Aorta (tissue), 5 donors: Measurements from ENCODE around the gene MRFAP1L1. TPM values are rescaled to one million over a fixed set of nuclear protein-coding genes. Genes with fewer than 3 reads are reported as not detected.

Experiments
- ATAC-seq: fragments of 200-7000 bp; cut with Tn5 transposase; one replicate; pipeline ENCODE4 v1.9.1; 2022; ENCODE audit warnings: moderate library complexity; ENCODE audit not compliant: low FRiP score
- DNase-seq, 2 donors: peaks; one replicate each; pipeline ENCODE4 v3.0.0-alpha.2; 2020
- H3K27ac ChIP-seq, 2 donors: one replicate each; pipeline ENCODE4 v1.5.1; 2013; ENCODE audit warnings: low read length in 2 of 2, mild to moderate bottlenecking in 2 of 2, moderate library complexity in 2 of 2, control low read depth in 1 of 2, inconsistent platforms in 1 of 2, low read depth in 1 of 2
- H3K27me3 ChIP-seq, 2 donors: one replicate each; pipeline ENCODE4 v1.6.1; 2013; ENCODE audit warnings: control low read depth in 1 of 2, low read length in 1 of 2, mild to moderate bottlenecking in 1 of 2, moderate library complexity in 1 of 2; ENCODE audit not compliant: insufficient read depth in 2 of 2, control insufficient read depth in 1 of 2
- H3K36me3 ChIP-seq, 2 donors: one replicate each; pipeline ENCODE4 v1.6.1; 2013; ENCODE audit warnings: control low read depth in 1 of 2, low read length in 1 of 2, mild to moderate bottlenecking in 1 of 2; ENCODE audit not compliant: insufficient read depth in 2 of 2, control insufficient read depth in 1 of 2
- H3K4me1 ChIP-seq, 2 donors: one replicate each; pipeline ENCODE4 v1.6.1; 2013; ENCODE audit warnings: low read length in 2 of 2, control low read depth in 1 of 2, mild to moderate bottlenecking in 1 of 2, moderate library complexity in 1 of 2; ENCODE audit not compliant: insufficient read depth in 2 of 2, control insufficient read depth in 1 of 2
- H3K4me3 ChIP-seq, 2 donors: one replicate each; pipeline ENCODE4 v1.5.1; 2013; ENCODE audit warnings: low read length in 2 of 2, control low read depth in 1 of 2, mild to moderate bottlenecking in 1 of 2
- H3K9me3 ChIP-seq: one replicate; pipeline ENCODE4 v1.6.1; 2013; ENCODE audit warnings: mild to moderate bottlenecking, low read length; ENCODE audit not compliant: control insufficient read depth
- WGBS, 2 donors: extraction: QIAGEN DNeasy Blood & Tissue Kit; methylation state at CpG; one replicate each; pipeline ENCODE4 v1.1.7; 2013; 5-methylcytosine and 5-hydroxymethylcytosine counted together
- intact Hi-C, 2 donors: fragments of 100-400 bp; cut with DNase I; formaldehyde crosslinking; loops; one replicate each; pipeline versions ENCODE4 v1.14.2 to v1.15.0; 2022
- polyA plus RNA-seq, 2 donors: library from polyadenylated mRNA; stranded (reverse); fragments of 200-250 nt; gene quantifications; one replicate each; pipeline ENCODE4 v1.2.3, GENCODE V29; 2013
- total RNA-seq, 2 donors: library from RNA; stranded (reverse); fragmentation: NEBNext Ultra II Directional; extraction: Animal tissue kit (Norgen Biotek cat#: 25700); gene quantifications; one replicate each; pipeline ENCODE4 v1.2.1, GENCODE V29; 2021
- donor health status: healthy with polysubstance abuse.
- donor health status: Bipolar disorder and iron deficiency.
- donor health status: DM: no; HTN: no; CAD: no.
- donor health status: DM: no; HTN: no; CAD: no.
- donor health status: DM: yes; HTN: yes; CAD: no.

The MRFAP1L1 gene
- total and polyA plus RNA-seq, 4 donors: 38.3 to 91.0 (median 45.7) TPM

- 85 to 89% methylated on average over 2 of the region's 2 CpGs for WGBS, 2 donors
- ATAC-seq: no peak
- no peak for DNase-seq
Measured at GRCh38 chr4:6742507-6742906, 32.8 kb upstream of the MRFAP1L1 start.

GRCh38 chr4:6740347-6740746 is 30.7 kb upstream of the MRFAP1L1 start:
- 87 to 91% methylated on average over 8 of the region's 8 CpGs for WGBS, 2 donors
- intact Hi-C loops: no loop called here
- Histone ChIP-seq H3K36me3 (no peaks in the 10 kb centered on the region), H3K27ac (no peak overlapping the region), H3K4me1 (no peaks in the 10 kb centered on the region), H3K27me3 (no peaks in the 10 kb centered on the region), H3K4me3 (no peak overlapping the region), H3K9me3 (no peaks in the 10 kb centered on the region)
- DNase-seq: no peak
- ATAC-seq: no peak

More at GRCh38 chr4:6742507-6742906, 32.8 kb upstream of the MRFAP1L1 start:
- no peak overlapping the region for H3K27ac ChIP-seq
- no peaks in the 10 kb centered on the region for H3K4me1 ChIP-seq
- H3K36me3 ChIP-seq: no peaks in the 10 kb centered on the region
- no peaks in the 10 kb centered on the region for H3K27me3 ChIP-seq
- no peak overlapping the region for H3K4me3 ChIP-seq
- no peaks in the 10 kb centered on the region for H3K9me3 ChIP-seq
- intact Hi-C loops: no loop called here

GRCh38 chr4:6739920-6740319 is 30.3 kb upstream of the MRFAP1L1 start:
- no peaks in the 10 kb centered on the region for H3K4me1 ChIP-seq
- WGBS, 2 donors: 89 to 91% methylated on average over 4 of the region's 4 CpGs
- H3K27me3 ChIP-seq: no peaks in the 10 kb centered on the region
- no peak for DNase-seq
- no peak for ATAC-seq
- intact Hi-C loops: no loop called here
- H3K4me3 ChIP-seq: no peak overlapping the region
- H3K36me3 ChIP-seq: no peaks in the 10 kb centered on the region
- no peaks in the 10 kb centered on the region for H3K9me3 ChIP-seq
- no peak overlapping the region for H3K27ac ChIP-seq

GRCh38 chr4:6734165-6734786 is 24.6 kb upstream of the MRFAP1L1 start:
- Histone ChIP-seq H3K4me3 (no peak overlapping the region), H3K9me3 (no peaks in the 10 kb centered on the region), H3K27me3 (no peaks in the 10 kb centered on the region), H3K4me1 (no peaks in the 10 kb centered on the region), H3K36me3 (no peaks in the 10 kb centered on the region), H3K27ac (no peak overlapping the region)
- no peak for ATAC-seq
- DNase-seq: no peak
- intact Hi-C loops: loop anchor here (5.0 kb wide), 2 partner anchors 38 to 48 kb away; partner anchors contain the start of gene KIAA0232 (in 1 of the 2)
- 87 to 89% methylated on average over 16 of the region's 16 CpGs for WGBS, 2 donors

GRCh38 chr4:6733358-6734164 is 23.9 kb upstream of the MRFAP1L1 start:
- Histone ChIP-seq H3K4me3 (no peak overlapping the region), H3K27me3 (no peaks in the 10 kb centered on the region), H3K4me1 (no peaks in the 10 kb centered on the region), H3K9me3 (no peaks in the 10 kb centered on the region), H3K36me3 (no peaks in the 10 kb centered on the region), H3K27ac (no peak overlapping the region)
- no peak for ATAC-seq
- 93 to 94% methylated on average over 27 of the region's 27 CpGs for WGBS, 2 donors
- DNase-seq: no peak
- intact Hi-C loops: loop anchor here (5.0 kb wide), 2 partner anchors 39 to 49 kb away; partner anchors contain the start of gene KIAA0232 (in 1 of the 2)

- H3K27ac ChIP-seq: peak overlapping the region in 1 of 2 donors; percentile 61
- ATAC-seq (peak; percentile 88), DNase-seq (peak; percentile 91 to 92)
- H3K4me1 ChIP-seq: no peaks in the 10 kb centered on the region
- H3K4me3 ChIP-seq: no peak overlapping the region
- 57 to 61% methylated on average over 21 of the region's 21 CpGs for WGBS, 2 donors
- intact Hi-C loops: loop anchor here (5.0 kb wide), 2 partner anchors 40 to 50 kb away; partner anchors contain the start of gene KIAA0232 (in 1 of the 2)
- no peaks in the 10 kb centered on the region for H3K27me3 ChIP-seq
- no peaks in the 10 kb centered on the region for H3K36me3 ChIP-seq
- H3K9me3 ChIP-seq: no peaks in the 10 kb centered on the region
Measured at GRCh38 chr4:6732441-6733357, 23.0 kb upstream of the MRFAP1L1 start.

- 87 to 96% methylated on average over 6 of the region's 6 CpGs for WGBS, 2 donors
Measured at GRCh38 chr4:6731780-6732179, 22.1 kb upstream of the MRFAP1L1 start.

GRCh38 chr4:6731318-6731675 is 21.6 kb upstream of the MRFAP1L1 start:
- DNase-seq (no peak), ATAC-seq (no peak)
- Histone ChIP-seq H3K9me3 (no peaks in the 10 kb centered on the region), H3K4me1 (no peaks in the 10 kb centered on the region), H3K36me3 (no peaks in the 10 kb centered on the region), H3K4me3 (no peak overlapping the region), H3K27me3 (no peaks in the 10 kb centered on the region), H3K27ac (no peak overlapping the region)
- WGBS, 2 donors: 97 to 98% methylated on average over 8 of the region's 8 CpGs
- intact Hi-C loops: loop anchor here (5.0 kb wide), 2 partner anchors 41 to 51 kb away; partner anchors contain the start of gene KIAA0232 (in 1 of the 2)

More at GRCh38 chr4:6731780-6732179, 22.1 kb upstream of the MRFAP1L1 start:
- no peaks in the 10 kb centered on the region for H3K36me3 ChIP-seq
- intact Hi-C loops: loop anchor here (5.0 kb wide), 2 partner anchors 41 to 51 kb away; partner anchors contain the start of gene KIAA0232 (in 1 of the 2)
- H3K4me3 ChIP-seq: no peak overlapping the region
- DNase-seq (no peak), ATAC-seq (no peak)
- no peaks in the 10 kb centered on the region for H3K9me3 ChIP-seq
- no peaks in the 10 kb centered on the region for H3K27me3 ChIP-seq
- no peak overlapping the region for H3K27ac ChIP-seq
- no peaks in the 10 kb centered on the region for H3K4me1 ChIP-seq
